SH-SY5Y (cell line): Measurements from ENCODE around the gene FAM117B.

Experiments used
- GATA2 ChIP-seq: IDR thresholded peaks from 2 replicates; pipeline ENCODE4 v1.6.1; 2011; ENCODE audit warnings: mild to moderate bottlenecking, low read depth, low read length
- GATA3 ChIP-seq: IDR thresholded peaks from 2 replicates; pipeline ENCODE4 v1.6.1; 2011; ENCODE audit warnings: low read depth, mild to moderate bottlenecking, low read length, moderate library complexity

- no peak for TF ChIP-seq GATA3
- no peak for TF ChIP-seq GATA2
Measured at GRCh38 chr2:202652119-202652518, 17.4 kb downstream of the FAM117B start.
